HG03108 (cell line): ENCODE results near the gene G3BP1.
"Not testable (repeated sequence)": the region's sequence is repeated elsewhere in the genome, so short reads cannot be mapped to it uniquely, and the experiment has no call there.

Experiments
- ATAC-seq: cut with Tn5 transposase; IDR thresholded peaks from one replicate; pipeline ENCODE4 v1.9.1; 2021; ENCODE audit warnings: moderate library complexity; ENCODE audit not compliant: unreplicated experiment

G3BP1 gene

DNA sequence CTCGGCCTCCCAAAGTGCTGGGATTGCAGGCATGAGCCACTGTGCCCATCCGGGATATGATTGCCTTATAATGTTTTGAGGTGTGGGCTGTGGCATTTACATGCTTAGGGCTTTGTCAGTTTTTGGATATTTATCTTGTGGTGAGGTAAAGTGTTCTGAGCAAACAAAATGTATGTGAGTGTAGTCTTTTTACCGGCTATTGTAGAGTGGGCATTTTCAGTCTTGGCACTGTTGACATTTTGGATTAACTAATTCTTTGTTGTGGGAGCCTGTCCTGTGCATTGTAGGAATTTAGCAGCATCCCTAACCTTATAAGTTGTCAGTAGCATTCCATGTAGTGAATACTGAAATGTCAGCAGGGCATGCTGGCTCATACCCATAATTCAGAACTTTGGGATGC is 21.6 kb downstream of the G3BP1 start:
- no peak for ATAC-seq

DNA sequence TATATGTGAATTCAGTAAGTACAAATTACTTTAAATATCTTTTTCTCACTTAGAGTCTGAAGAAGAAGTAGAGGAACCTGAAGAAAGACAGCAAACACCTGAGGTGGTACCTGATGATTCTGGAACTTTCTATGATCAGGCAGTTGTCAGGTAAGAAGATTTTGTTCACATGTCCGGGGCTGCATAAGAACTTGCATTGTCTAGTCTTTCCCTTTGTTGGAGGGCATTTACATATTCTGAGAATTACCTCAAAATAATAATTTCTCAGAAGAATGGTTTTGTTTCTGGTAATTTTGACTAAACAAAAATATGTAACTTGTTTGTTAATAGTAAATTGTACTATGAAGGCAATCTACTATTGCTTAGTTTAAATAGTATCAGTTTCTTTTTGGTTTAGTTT is 23.7 kb downstream of the G3BP1 start:
- ATAC-seq: no peak

- ATAC-seq: no peak
These were observed 26.9 kb downstream of the G3BP1 start for GRCh38 chr5:151798674-151799073.

DNA sequence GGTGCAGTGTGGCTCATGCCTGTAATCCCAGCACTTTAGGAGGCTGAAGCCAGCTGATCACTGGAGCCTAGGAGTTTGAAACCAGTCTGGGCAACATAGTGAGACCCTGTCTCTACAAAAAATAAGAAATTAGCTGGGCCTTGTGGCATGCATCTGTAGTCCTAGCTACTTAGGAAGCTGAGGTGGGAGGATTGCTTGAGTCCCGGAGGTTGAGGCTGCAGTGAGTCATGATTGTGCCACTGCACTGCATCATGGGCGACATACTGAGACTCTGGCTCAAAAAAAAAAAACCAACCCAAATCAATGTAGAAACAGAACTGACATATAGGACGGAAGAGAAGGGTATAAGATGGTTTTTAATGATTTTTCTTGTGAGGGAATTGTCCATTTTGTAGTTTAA is 27.7 kb downstream of the G3BP1 start:
- no peak for ATAC-seq

- no peak for ATAC-seq
These were observed 28.8 kb downstream of the G3BP1 start for GRCh38 chr5:151800532-151800931.

DNA sequence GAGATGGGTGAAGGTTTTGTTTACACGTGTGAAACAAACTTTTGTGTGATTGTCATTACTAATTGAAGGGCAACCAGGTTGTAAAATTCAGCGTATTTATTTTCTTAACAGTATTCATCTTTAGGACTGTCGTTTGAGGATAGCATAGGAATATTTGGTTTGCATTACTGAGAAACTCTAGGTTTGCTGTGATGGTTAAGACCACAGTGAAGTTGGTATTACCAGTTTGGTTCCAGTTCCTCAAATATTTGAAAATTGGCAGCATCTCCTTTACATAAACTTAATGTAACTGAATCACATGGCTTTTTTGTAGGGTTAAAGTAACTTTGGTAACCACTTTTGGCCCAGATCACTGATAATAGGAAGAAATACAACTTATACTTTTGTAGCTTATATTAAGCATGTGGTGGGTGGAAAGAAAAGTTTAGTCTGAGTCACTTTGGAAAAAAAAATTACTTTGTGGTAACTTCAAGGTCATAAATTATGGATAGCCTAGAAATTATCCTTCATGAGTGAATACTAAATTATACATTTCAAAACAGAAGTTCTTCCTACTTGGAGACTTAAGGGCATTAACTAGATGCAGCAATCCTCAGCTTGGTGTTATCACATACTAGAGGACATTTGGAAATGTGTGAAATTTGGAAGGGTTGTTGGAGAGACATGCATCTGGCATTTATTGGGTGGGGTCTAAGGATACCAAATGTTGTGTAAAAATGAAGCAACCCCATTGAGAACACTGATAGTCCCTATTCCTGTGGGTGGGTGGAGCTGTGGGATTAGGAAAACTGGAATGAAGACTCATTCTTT is 33.9 kb downstream of the G3BP1 start:
- no peak for ATAC-seq

DNA sequence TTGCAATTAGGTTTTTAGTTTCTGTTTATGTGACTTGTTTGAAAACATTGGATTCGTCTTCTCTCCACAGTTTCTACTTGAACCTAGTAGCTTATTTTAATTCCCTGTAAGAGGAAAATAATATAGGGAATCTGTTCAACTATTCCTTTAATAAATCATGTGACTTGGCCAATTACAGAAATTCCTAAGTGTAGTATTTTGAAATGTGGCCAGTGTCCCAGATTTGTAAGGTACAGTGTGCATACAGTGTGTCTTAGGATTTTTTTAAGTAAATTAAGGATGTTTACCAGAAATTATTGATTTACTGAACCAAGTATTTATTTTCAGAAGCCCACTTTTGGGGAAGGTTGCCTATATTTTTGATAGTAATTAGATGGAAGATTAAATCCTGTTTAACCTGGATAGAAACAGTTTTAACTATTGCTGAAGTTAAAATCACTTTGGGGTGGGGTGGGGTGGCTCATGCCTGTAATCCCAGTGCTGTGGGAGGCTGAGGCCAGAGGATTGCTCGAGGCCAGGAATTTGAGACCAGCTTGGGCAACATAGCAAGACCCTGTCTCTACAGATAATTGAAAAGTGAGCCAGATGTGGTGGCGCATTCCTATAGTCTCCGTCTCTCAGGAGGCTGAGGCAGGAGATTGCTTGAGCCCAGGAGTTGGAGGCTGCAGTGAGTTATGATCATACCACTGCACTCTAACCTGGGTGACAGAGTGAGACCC is 36.9 kb downstream of the G3BP1 start:
- ATAC-seq: no peak

DNA sequence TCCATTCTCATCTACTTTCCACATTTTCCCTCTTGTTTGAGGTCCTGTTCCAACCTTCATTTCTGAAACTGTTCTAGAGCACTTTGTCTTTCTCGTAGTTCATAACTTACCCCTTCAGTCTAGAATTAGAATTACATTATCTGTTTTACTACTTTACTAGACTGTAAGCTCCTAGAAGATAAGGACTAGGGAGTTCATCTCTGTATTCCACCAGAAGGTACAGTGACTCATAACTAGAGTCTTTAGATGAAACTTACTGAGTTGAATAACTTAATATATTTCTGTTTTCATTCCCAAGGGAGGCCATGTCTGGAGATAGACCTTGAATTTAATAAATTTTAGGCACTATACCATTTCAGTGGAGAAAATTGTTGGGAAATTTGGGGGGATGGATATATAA is 38.7 kb downstream of the G3BP1 start:
- no peak for ATAC-seq

GRCh38 chr5:151810897-151811296 is 39.1 kb downstream of the G3BP1 start:
- no peak for ATAC-seq

DNA sequence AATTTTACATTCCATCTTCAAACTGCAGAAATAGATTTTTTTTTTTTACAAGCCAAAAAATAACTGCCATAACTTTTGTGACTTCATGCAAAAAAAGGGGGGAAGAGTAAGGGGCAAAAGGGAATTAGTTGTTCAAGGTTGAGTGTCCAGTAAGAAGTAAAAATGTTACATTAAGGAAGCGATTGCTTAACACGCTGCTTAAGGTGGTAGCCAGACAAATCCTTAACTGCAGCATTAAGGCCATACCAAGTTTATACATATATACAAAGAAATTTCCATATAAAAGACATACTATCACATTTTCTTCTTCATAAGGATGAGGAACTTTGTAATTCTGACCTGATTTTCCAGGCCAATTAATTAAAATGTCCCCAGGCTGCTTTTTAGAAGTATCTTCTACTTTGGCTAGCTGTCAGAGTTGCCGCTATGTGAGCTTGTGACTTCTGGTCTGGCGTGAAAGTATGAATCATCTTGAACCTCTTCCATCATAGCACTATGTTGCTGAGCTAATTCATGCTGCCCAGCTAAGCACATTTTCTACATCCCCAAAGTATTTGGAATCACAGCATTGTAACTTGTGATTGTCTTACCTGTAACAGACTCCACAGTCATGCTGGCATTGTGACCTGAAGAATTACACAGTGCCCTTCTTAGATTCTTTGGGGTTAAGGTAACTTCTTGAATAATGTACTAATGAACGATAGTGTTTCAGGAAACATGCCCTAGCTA is 40.0 kb downstream of the G3BP1 start:
- no peak for ATAC-seq

DNA sequence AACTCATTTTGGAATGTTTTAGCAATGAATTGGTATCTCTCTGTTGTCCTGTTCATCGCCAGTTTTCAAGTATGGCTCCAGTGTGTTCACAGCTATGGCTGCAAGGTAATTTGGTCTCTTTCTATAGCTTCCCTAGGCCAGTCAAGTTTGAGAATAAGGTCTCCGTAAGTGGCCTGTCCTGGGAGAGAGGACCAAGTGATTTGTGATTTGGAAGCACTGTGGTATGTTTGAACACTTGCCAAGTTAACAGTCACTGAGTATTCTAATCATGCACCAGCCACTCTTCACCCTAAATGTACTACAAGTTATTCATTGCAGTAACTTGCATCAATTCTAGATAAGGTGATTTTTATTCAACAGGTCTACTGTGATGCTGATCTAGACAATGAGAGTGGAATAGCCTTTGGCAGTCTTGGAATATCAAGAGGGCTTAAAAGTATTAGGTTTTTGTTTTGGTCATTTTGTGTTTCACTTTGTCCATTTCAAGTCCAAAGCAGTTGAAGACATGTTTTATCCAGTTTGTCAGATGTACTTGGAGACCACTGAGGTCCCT is 41.1 kb downstream of the G3BP1 start:
- no peak for ATAC-seq

DNA sequence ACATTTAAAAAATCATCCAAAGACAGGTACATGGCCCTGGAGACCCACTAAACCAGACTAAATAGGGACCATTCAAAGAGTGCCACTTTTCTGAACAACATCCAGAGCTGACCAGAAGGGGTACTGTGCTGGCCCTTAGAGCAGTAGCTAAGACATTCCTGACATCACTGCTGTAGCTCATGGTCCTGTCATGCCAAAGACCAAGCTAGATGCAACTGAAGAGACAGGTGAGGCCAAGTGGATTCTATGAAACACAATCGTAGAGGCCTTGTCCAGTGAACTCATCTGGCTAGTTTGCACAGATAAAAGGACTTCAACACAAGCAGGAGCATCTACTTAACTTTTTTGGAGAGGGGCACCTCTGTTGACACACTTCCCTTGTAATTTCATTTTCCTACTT is 43.3 kb downstream of the G3BP1 start:
- no peak for ATAC-seq

DNA sequence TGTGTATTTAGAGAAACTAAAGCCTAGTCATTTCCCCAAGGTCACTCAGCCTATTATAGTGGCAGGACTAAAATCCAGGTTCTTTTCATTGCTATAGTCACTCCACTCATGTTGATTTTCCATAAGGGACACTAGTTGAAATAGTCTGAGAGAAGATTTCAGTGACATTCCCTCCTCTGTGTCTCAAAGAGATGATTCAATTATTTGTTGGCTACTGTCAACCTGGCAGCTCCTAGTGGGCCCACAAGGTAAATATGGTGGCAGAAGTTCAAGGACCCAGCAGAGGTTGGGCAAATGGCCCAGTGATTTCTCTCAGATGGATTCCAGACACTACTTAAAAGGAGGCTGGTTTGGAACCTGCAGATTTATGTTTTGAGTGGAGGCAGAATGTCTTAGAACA is 48.1 kb downstream of the G3BP1 start:
- no peak for ATAC-seq

DNA sequence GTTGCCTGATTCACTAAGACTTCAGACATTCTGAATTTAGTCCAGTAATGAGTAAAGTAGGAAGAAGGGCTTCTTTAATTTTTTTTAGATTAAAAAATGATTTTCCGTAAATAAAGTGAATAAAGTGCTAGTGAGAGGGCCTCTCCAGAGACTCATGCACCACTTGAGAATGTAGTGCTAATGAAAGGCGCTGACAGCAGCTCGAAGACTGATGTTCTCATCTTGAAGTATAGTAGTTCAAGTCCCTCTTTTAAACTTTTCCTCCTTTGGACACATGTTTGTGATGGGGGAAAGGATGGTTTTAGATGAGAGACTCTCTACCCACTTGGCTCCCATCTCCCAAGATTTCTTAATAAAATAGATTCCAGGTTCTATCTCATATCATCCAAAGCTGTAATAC is 48.5 kb downstream of the G3BP1 start:
- ATAC-seq: no peak

DNA sequence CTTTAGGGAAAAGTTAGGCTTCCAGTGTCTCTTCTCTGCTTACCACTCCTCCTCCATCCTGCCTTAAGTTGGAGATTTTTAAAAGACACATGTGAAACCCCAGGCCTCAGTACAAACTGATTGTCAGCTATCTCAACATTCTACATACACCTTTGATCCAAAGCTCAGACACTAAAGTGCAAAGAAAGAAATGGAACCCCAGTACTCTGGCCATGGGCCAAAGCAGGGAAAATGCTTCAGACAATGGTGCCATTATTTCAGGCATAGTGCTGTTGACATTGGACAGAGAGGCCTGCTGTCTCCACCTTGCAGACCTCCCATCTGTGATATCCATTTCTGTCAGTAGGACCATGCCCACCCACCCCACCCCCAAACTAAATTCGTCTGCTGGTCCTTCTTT is 49.1 kb downstream of the G3BP1 start:
- ATAC-seq: no peak

- ATAC-seq: no peak
These were observed 50.4 kb downstream of the G3BP1 start for GRCh38 chr5:151822141-151822540.

GRCh38 chr5:151825445-151825844 is 53.7 kb downstream of the G3BP1 start:
- ATAC-seq: no peak

DNA sequence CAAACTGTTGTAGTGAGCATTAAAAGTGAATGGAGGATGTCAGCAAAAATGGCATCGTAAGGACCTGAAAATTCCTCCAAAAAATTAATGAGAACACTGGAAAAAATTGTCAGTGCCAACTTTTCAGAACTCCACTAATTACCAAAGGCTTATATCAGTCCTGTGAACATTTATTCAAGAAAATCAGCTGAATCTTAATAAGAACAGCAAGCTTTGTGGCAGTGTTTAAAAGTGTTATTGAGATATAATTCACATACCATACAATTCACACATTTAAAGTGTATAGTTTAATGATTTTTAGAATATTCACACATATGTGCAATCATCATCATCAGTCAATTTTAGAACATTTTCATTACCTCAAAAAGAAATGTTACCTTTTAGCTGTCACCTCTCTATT is 57.6 kb downstream of the G3BP1 start:
- ATAC-seq: no peak

- ATAC-seq: not testable (repeated sequence)
These were observed 61.1 kb downstream of the G3BP1 start for GRCh38 chr5:151832843-151833242.

- no peak for ATAC-seq
These were observed 75.0 kb downstream of the G3BP1 start for GRCh38 chr5:151846765-151847164.

DNA sequence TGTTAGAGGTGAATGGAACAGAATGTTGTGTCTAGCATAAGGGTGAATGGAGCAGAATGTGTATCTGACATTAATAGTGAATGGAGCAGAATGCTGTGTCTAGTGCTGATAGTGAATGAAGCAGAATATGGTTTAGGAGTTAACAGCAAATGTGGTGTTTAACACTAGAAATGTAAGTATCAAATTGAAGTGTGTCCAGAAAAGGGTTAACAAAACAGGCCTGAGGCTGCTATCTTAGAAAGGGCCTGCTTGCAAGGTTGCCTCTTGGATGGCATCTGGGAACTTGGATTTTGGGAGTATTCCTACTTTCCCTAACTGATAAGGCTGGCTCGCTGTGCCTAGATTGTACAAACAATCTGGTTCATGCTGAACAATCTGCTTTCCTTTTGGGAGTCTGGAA is 76.1 kb downstream of the G3BP1 start:
- no peak for ATAC-seq

GRCh38 chr5:151855701-151856100 is 83.9 kb downstream of the G3BP1 start:
- ATAC-seq: no peak
